ENCODE data around the gene CTCF. TPM values are rescaled to one million over a fixed set of nuclear protein-coding genes. Genes with fewer than 3 reads are reported as not detected.

Gene CTCF
- total RNA-seq, 1 experiment from 2014 or later, result 30.3 TPM

DNA sequence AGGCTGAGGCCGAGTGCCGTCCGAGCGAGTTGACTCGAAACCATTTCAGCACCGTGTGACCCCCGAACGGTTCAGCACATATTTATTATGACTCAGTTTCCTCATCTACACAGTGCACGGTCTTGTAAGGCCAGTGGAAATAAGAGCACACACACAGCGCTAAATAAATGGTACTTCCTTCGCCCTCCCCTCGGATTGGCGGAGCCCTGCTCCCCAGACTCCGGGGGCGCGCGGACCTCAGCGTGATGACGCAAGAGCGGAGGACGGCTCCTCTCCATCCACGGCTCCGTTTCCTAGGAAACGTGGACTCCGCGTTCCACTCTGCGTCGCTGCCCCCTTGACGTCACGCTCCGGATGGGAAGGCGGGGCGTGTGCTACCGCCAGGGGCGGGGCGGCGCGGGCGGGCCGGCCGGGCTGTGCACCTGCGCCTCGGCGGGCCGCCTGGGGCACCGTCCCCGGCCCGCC lies 98.3 kb downstream of the CTCF start, which contains the start of gene PARD6A:
Gene PARD6A, plus strand, starts transcription at position 397 of the 465 bp plus-strand sequence. CDS start 79 bp downstream, outside the sequence.
- H3K36me3 ChIP-seq (ENCODE audit: low read depth, low read length), result no peaks in the 10 kb centered on the region
- ChIA-PET POLR2A (ENCODE audit: unreplicated experiment) (interaction anchor here (1.0 kb wide), 1 partner anchor 156 kb away, joined by 19 read pairs; no protein-coding TSS in a partner anchor), CTCF (interaction anchor here (0.6 to 1.5 kb wide), 2 partner anchors 97 to 98 kb away, joined by 4 read pairs; partner anchors contain the start of gene CTCF)
- peak within 1 kb of the TSS; percentile 70 for H3K27ac ChIP-seq (ENCODE audit: low read length)
- TF ChIP-seq EZH2phosphoT487 (IDR thresholded peaks at IDR 0.05; ENCODE audit: borderline replicate concordance, low read length) (no peak), EZH2 (IDR thresholded peaks at IDR 0.05; ENCODE audit: low read length, unreplicated experiment) (no peak)
- TF ChIP-seq, protein P1, sequence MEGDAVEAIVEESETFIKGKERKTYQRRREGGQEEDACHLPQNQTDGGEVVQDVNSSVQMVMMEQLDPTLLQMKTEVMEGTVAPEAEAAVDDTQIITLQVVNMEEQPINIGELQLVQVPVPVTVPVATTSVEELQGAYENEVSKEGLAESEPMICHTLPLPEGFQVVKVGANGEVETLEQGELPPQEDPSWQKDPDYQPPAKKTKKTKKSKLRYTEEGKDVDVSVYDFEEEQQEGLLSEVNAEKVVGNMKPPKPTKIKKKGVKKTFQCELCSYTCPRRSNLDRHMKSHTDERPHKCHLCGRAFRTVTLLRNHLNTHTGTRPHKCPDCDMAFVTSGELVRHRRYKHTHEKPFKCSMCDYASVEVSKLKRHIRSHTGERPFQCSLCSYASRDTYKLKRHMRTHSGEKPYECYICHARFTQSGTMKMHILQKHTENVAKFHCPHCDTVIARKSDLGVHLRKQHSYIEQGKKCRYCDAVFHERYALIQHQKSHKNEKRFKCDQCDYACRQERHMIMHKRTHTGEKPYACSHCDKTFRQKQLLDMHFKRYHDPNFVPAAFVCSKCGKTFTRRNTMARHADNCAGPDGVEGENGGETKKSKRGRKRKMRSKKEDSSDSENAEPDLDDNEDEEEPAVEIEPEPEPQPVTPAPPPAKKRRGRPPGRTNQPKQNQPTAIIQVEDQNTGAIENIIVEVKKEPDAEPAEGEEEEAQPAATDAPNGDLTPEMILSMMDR (conservative IDR thresholded peaks at IDR 0.05; ENCODE audit: low read depth, low read length), result no peak
- BruUV-seq (replicated peaks), result TSS peak; percentile 55
- H3F3A ChIP-seq (ENCODE audit: low read length, unreplicated experiment), result peaks cover 3% of the 10 kb centered on the region
- H3K27me3 ChIP-seq (ENCODE audit: low read length), result no peaks in the 10 kb centered on the region
- H4K20me1 ChIP-seq (ENCODE audit: low read length), result no peaks in the 10 kb centered on the region
- H3K9me2 ChIP-seq (replicated peaks; ENCODE audit: low read length), result no peaks in the 10 kb centered on the region
- intact Hi-C loops (cut with micrococcal nuclease), result loop anchor here (2.0 kb wide), 1 partner anchor 98 kb away; the partner anchor contains the start of gene CTCF
- H2AFZ ChIP-seq (ENCODE audit: low read length), result peak within 1 kb of the TSS; percentile 100
- DNase-seq (peak; percentile 95), ATAC-seq (peak; percentile 81)
- H3K4me2 ChIP-seq (ENCODE audit: low read length), result peak within 1 kb of the TSS; percentile 100
- H3K9ac ChIP-seq (ENCODE audit: low read length), result peak within 1 kb of the TSS; percentile 82
- no peaks in the 10 kb centered on the region for H3K9me3 ChIP-seq (ENCODE audit: low read length)
- H3K4me3 ChIP-seq (ENCODE audit: low read length), result peak within 1 kb of the TSS; percentile 91
- H3K79me2 ChIP-seq (ENCODE audit: low read length), result peaks cover 11% of the 10 kb centered on the region
- peaks cover 6% of the 10 kb centered on the region; the same call in 1 of the 2 replicates for H3K4me1 ChIP-seq (ENCODE audit: insufficient read depth, low read length)

DNA sequence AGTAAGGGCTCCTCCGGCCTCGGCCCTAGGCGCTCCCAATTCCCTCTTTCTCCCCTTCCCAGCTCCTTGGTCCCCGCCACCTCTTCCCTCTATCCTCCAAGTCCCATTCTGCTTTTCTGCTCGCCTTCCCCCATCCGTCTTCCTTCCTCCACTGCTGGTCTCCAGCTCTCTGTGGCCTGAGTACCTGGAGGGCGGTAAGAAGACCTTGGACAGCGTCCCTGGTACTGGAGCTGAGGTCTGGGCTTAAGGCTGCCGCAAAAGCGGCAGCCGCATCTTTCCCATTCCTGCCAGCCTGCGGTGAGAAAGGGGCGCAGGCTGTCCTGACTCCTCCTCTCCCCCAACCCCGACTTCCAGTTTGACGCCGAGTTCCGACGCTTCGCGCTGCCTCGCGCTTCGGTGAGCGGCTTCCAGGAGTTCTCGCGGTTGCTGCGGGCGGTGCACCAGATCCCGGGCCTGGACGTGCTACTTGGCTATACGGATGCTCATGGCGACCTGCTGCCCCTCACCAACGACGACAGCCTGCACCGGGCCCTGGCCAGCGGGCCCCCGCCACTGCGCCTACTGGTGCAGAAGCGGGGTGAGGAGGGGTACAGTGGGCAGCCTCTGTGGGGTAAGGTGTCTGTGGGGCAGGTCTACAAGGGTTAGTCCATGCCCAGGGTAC lies 98.9 kb downstream of the CTCF start:
- Histone ChIP-seq H4K20me1 (ENCODE audit: low read length) (no peaks in the 10 kb centered on the region), H3K9ac (ENCODE audit: low read length) (peak overlapping the region; percentile 34; the same call in 1 of the 2 replicates), H3K9me3 (ENCODE audit: low read length) (no peaks in the 10 kb centered on the region), H3K27ac (ENCODE audit: low read length) (no peak overlapping the region), H3K27me3 (ENCODE audit: low read length) (no peaks in the 10 kb centered on the region), H3K79me2 (ENCODE audit: low read length) (peaks cover 11% of the 10 kb centered on the region), H3K9me2 (replicated peaks; ENCODE audit: low read length) (no peaks in the 10 kb centered on the region), H3K4me2 (ENCODE audit: low read length) (peak overlapping the region; percentile 100), H3K36me3 (ENCODE audit: low read depth, low read length) (no peaks in the 10 kb centered on the region), H2AFZ (ENCODE audit: low read length) (peak overlapping the region; percentile 76), H3K4me1 (ENCODE audit: insufficient read depth, low read length) (peaks cover 6% of the 10 kb centered on the region; the same call in 1 of the 2 replicates), H3K4me3 (ENCODE audit: low read length) (peak overlapping the region; percentile 91), H3F3A (ENCODE audit: low read length, unreplicated experiment) (peaks cover 3% of the 10 kb centered on the region)
- POLR2A ChIA-PET (ENCODE audit: unreplicated experiment), result no interaction called here
- BruUV-seq (replicated peaks), result no TSS peak
- ATAC-seq (peak; percentile 19), DNase-seq (peak; percentile 45)
- TF ChIP-seq, protein P1 (conservative IDR thresholded peaks at IDR 0.05; ENCODE audit: low read depth, low read length), result no peak
- TF ChIP-seq EZH2phosphoT487 (IDR thresholded peaks at IDR 0.05; ENCODE audit: borderline replicate concordance, low read length) (no peak), EZH2 (IDR thresholded peaks at IDR 0.05; ENCODE audit: low read length, unreplicated experiment) (no peak)
- intact Hi-C loops (cut with micrococcal nuclease), result loop anchor here (2.0 kb wide), 1 partner anchor 98 kb away; the partner anchor contains the start of gene CTCF
- CTCF ChIA-PET, result interaction anchor here (1.5 kb wide), 1 partner anchor 99 kb away, joined by 4 read pairs; the partner anchor contains the start of gene CTCF
